Testis (tissue), 2 donors: ENCODE data around the gene SLC16A1.

ENCODE experiments used
- CTCF ChIP-seq, 3 experiments: fragments of 450-650 bp in 2 of 3; fragments of 200-600 bp in 1 of 3; sonication (generic) in 1 of 3; IDR thresholded peaks; one replicate each; pipeline ENCODE4 v1.5.1; 2016 to 2019; ENCODE audit warnings: antibody characterized with exemption in 3 of 3, mild to moderate bottlenecking in 2 of 3, moderate library complexity in 1 of 3
- POLR2A ChIP-seq: fragments of 450-650 bp; IDR thresholded peaks from one replicate; pipeline ENCODE4 v1.6.1; 2017; ENCODE audit warnings: antibody characterized with exemption, mild to moderate bottlenecking, moderate library complexity

GRCh38 chr1:112925015-112925414 is 31.0 kb downstream of the SLC16A1 start:
- TF ChIP-seq CTCF (IDR thresholded peaks at IDR 0.05) (no peak), POLR2A (no peak)
